Neuron (in vitro differentiated cells): ENCODE data around the gene CPNE4.

Experiments used
- H2AFZ ChIP-seq: one replicate; pipeline ENCODE4 v1.6.1; 2013; ENCODE audit warnings: low read depth, mild to moderate bottlenecking, inconsistent platforms, low read length, moderate library complexity
- H3K27me3 ChIP-seq: one replicate; pipeline ENCODE4 v1.6.1; 2013; ENCODE audit warnings: low read length; ENCODE audit not compliant: insufficient read depth
- H3K36me3 ChIP-seq: one replicate; pipeline ENCODE4 v1.6.1; 2013; ENCODE audit warnings: low read length; ENCODE audit not compliant: insufficient read depth
- H3K4me1 ChIP-seq: one replicate; pipeline ENCODE4 v1.6.1; 2013; ENCODE audit warnings: low read length; ENCODE audit not compliant: insufficient read depth
- H3K4me3 ChIP-seq: 2 replicates; pipeline ENCODE4 v1.5.1; 2013; ENCODE audit warnings: mild to moderate bottlenecking, low read length, moderate library complexity
- H3K9me3 ChIP-seq: one replicate; pipeline ENCODE4 v1.6.1; 2013; ENCODE audit warnings: low read length

The CPNE4 gene

DNA sequence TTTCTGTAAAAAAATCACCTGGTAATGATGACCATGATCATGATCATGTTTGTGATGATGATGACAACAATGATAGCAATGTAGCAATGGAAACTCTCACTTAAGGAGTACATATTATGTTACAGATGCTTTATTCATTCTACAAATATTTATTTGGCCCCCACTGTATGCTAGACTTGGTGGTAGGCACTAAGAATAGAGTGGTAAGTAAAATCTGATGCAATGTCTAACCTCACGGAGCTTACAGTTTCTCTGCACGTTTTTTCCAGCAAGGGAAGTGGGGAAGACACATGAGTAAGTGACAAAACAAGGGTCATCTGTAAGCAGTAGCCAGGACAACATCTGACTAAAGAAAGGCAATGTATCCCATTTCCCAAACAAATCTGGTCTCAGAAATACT, 332.7 kb downstream of the CPNE4 start:
- H3K36me3 ChIP-seq, result no peaks in the 10 kb centered on the region
- H3K4me3 ChIP-seq, result no peak overlapping the region
- H3K9me3 ChIP-seq, result no peaks in the 10 kb centered on the region
- no peak overlapping the region for H2AFZ ChIP-seq
- H3K4me1 ChIP-seq, result peaks cover 6% of the 10 kb centered on the region
- no peaks in the 10 kb centered on the region for H3K27me3 ChIP-seq

DNA sequence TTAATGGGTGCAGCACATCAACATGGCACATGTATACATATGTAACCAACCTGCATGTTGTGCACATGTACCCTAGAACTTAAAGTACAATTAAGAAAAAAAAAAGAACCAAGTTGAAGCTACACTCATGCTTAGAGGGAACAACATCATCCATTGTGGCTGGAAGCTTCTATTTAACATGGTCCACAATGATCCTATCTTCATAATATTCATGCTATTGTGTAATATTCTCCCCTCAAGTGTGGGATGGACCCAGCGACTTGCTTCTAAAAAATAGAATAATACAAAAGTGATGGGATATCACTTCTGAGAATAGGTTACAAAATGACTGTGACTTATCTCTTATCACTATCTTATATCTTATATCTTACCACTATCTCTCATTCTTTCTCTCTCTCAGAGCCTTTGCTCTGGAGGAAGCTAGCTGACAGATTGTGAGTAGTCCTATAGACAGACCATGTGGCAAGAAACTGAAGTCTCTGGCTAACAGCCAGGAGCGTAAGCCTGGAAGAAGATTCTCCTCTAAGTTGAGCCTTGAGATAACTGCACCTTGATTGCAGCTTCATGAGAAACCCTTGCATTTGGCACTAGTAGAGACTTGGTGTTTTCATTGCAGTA, 333.6 kb downstream of the CPNE4 start:
- Histone ChIP-seq H3K9me3 (no peaks in the 10 kb centered on the region), H2AFZ (no peak overlapping the region)

DNA sequence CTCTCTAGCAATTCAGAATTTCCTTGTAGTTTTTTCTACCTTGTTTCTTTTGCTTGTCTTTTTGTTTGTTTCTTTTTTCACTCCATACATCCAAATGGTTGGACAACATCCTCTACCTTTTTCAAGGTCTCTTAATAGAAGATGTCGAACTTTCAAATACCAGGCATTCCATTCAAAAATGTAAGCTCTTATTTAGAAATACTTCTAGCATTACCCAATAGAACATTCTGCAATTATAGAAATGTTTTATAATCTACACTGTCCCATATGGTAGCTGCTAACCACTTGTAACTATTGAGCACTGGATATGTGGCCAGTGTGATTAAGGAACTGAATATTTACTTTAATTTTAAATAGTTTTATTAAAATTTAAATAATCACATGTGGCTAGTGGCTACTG, 335.8 kb downstream of the CPNE4 start:
- Histone ChIP-seq H3K36me3 (no peaks in the 10 kb centered on the region), H3K4me3 (no peak overlapping the region), H3K9me3 (no peaks in the 10 kb centered on the region), H3K27me3 (no peaks in the 10 kb centered on the region), H2AFZ (no peak overlapping the region), H3K4me1 (no peaks in the 10 kb centered on the region)

More for the DNA sequence above, 333.6 kb downstream of the CPNE4 start:
- peaks cover 6% of the 10 kb centered on the region for H3K4me1 ChIP-seq
- H3K36me3 ChIP-seq, result no peaks in the 10 kb centered on the region
- H3K27me3 ChIP-seq, result no peaks in the 10 kb centered on the region
- no peak overlapping the region for H3K4me3 ChIP-seq

DNA sequence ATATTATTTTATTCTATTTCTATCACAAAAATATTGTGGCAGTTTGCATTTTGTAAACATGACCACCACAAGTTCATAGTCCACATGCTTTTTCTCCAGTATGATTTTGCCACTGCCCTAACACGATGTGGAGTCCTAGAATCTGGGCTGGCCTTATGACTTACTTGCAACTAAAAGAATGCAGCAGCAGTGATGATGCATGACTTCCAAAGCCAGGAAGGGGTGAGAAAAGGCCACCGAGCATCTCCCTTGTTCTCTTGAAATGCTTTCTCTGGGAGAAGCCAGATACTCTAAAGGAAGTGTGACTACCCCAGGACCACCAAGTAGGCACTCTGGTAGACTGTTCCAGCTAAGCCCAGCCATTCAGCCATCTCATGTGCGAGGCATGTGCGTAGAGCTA, 340.4 kb downstream of the CPNE4 start:
- no peaks in the 10 kb centered on the region for H3K36me3 ChIP-seq
- H3K4me3 ChIP-seq, result no peak overlapping the region
- no peak overlapping the region for H2AFZ ChIP-seq
- H3K4me1 ChIP-seq, result no peaks in the 10 kb centered on the region
- H3K9me3 ChIP-seq, result no peaks in the 10 kb centered on the region
- H3K27me3 ChIP-seq, result no peaks in the 10 kb centered on the region

DNA sequence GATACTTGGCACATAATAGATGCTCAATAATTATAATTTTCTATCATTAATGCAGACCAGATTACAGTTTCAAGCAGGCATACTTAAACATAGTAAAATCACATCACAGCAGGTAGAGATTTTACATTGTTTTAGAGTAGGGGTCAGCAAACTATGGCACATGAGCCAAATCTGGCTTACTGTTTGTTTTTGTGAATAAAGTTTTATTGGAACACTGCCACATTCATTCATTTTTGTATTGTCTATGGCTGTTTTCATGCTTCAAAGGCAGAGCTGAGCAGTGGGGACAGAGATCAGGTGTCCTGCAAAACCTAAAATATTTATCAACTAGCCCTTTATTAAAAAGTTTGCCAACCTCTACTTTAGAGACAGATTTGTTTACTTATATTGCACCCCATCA, 342.5 kb downstream of the CPNE4 start:
- no peaks in the 10 kb centered on the region for H3K36me3 ChIP-seq
- no peaks in the 10 kb centered on the region for H3K27me3 ChIP-seq
- no peaks in the 10 kb centered on the region for H3K9me3 ChIP-seq
- no peaks in the 10 kb centered on the region for H3K4me1 ChIP-seq
- H3K4me3 ChIP-seq, result no peak overlapping the region
- no peak overlapping the region for H2AFZ ChIP-seq

DNA sequence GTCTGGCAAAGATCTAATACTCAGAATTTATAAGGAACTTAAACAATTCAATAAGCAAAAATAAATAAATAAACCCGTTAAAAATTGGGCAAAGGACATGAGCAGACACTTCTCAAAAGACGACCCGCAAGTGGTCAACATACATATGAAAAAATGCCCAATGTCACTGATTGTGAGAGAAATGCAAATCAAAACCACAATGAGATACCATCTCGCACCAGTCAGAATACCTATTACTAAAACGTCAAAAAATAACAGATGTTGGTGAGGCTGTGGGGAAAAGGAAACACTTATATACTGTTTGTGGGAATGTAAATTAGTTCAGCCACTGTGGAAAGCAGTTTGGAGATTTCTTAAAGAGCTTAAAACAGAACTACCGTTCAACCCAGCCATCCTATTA, 344.0 kb downstream of the CPNE4 start:
- Histone ChIP-seq H3K4me3 (no peak overlapping the region), H3K36me3 (no peaks in the 10 kb centered on the region), H3K4me1 (no peaks in the 10 kb centered on the region), H2AFZ (no peak overlapping the region), H3K9me3 (no peaks in the 10 kb centered on the region), H3K27me3 (no peaks in the 10 kb centered on the region)

DNA sequence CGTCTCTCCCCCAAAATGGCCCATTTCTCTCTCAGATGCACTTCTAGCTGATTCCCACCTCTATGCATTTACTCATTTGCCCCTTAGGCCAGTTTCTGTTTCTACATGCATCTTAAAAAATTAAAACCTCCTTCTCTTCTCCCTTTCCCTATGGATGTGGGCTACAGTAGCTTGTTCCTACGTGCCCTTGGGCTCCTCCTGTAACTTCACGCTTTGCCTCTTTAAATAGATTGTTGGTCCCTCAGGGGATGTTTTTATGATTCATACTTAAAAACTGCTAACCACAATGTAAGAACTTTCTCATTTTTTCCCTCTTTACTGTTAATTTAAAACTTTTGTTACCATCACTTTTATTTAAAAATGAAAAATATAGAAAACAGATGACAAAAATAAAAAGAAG, 346.4 kb downstream of the CPNE4 start:
- no peaks in the 10 kb centered on the region for H3K9me3 ChIP-seq
- H3K4me3 ChIP-seq, result no peak overlapping the region
- H2AFZ ChIP-seq, result no peak overlapping the region
- H3K27me3 ChIP-seq, result no peaks in the 10 kb centered on the region
- no peaks in the 10 kb centered on the region for H3K4me1 ChIP-seq
- H3K36me3 ChIP-seq, result no peaks in the 10 kb centered on the region

DNA sequence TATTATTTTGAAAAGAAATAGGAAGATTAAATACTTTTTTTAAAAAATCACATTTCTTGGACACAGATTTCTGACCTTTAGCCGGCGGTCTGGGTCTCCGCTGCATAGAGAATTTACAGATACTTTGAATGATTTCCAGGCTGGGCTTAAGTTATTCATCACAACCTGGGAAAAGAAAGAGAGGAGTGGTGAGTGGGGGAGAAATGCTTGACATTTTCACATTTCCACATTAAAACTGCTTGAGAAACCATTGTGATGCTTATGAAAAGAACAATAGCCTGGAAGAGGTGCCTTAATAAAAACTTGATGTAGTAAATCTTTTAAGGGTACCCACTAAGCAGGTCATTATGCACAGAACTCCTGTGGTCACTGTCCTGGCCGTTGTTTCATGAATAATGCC, 365.2 kb downstream of the CPNE4 start:
- H3K36me3 ChIP-seq, result no peaks in the 10 kb centered on the region
- no peak overlapping the region for H2AFZ ChIP-seq
- H3K9me3 ChIP-seq, result no peaks in the 10 kb centered on the region
- no peaks in the 10 kb centered on the region for H3K27me3 ChIP-seq
- no peak overlapping the region for H3K4me3 ChIP-seq
- no peaks in the 10 kb centered on the region for H3K4me1 ChIP-seq

DNA sequence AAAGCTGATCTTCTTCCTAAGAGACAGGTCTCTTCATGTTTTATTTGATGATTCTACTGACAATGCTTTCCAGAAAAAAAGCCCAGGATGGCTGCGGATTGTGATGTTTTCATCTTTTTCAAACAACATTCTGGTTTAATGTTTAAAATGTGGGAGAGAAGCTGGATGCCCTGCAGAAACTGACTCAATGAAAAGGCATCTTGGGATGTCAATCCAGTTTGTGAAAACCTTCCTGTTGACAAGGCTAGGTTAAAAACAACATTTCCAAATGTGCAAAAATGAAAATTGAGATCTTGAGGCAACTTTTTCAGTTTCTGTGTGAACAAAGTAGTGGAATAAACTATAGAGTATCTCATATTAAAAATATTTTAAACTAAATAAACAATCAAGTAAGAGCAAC, 376.0 kb downstream of the CPNE4 start:
- no peak overlapping the region for H3K4me3 ChIP-seq
- H3K9me3 ChIP-seq, result no peaks in the 10 kb centered on the region
- no peaks in the 10 kb centered on the region for H3K36me3 ChIP-seq
- no peak overlapping the region for H2AFZ ChIP-seq
- H3K27me3 ChIP-seq, result no peaks in the 10 kb centered on the region
- no peaks in the 10 kb centered on the region for H3K4me1 ChIP-seq

DNA sequence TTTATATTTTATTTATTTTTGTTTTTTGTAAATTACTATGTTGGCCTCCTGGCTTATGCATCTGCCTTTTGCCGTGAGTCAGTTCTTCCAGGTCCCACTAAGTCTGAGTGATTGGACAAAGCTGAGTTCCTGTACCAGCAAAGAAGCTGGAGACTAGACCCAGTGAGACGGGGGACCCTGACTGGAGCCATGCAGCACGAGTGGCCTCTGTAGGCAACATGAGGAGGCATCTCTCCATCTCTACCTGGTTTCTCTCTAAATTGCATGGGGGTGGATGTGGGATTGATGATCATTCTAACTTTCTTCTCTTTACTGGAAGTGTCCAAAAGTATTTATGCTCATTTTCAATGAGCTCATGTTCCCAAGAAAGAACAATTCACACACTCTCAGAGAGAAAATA, 376.7 kb downstream of the CPNE4 start:
- Histone ChIP-seq H3K4me1 (no peaks in the 10 kb centered on the region), H3K9me3 (no peaks in the 10 kb centered on the region), H3K4me3 (no peak overlapping the region), H3K36me3 (no peaks in the 10 kb centered on the region), H3K27me3 (no peaks in the 10 kb centered on the region), H2AFZ (no peak overlapping the region)

DNA sequence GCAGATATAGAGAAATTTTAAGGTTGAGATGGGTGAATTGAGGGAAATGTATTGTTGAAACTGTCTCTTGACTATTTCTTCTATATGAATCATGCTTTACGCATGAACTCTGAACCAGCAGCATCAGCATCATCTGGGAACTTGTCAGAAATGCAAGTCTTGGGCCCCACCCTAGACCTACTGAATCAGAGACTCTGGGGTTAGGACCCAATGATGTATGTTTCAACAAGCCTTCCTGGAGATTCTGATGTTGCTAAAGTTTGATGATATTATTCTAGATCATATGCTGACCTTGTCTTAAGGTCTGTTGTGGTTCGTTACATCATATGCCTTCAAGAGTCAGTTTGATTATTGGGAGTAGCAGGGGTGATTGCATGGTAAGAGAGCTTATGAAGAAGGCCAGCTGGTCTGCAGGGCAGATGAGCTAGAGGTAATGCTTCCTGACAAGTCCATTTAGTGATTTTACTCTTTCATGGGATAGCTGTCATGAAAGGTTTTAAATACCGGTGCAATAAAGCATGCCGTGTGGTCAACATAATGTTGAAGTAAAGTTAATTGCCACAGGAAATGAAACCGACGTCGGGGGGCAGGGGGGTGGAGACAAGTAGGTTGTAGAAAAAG, 379.6 kb downstream of the CPNE4 start:
- H3K36me3 ChIP-seq, result no peaks in the 10 kb centered on the region
- H3K9me3 ChIP-seq, result no peaks in the 10 kb centered on the region
- no peaks in the 10 kb centered on the region for H3K27me3 ChIP-seq
- H2AFZ ChIP-seq, result no peak overlapping the region
- no peak overlapping the region for H3K4me3 ChIP-seq
- H3K4me1 ChIP-seq, result no peaks in the 10 kb centered on the region

DNA sequence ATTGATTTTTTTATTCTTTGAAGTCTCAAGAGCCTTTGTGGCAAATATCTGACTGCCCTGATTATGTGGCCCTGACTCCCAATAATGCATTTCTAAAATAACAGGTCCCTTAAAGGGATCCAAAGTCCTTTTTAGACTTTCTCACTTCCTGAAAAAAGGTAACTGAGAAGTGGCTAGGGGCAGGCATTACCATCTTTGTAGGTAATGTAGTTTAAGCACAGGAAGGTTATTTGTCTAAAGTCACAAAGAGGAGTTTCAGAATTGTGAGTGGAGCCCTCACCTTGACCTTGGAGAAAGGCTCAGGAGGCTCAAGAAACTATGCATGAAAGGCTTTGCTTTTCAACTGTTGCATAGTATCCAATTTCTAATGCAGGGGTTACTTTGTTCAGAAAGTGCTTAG, 389.2 kb downstream of the CPNE4 start:
- no peaks in the 10 kb centered on the region for H3K9me3 ChIP-seq
- H3K4me1 ChIP-seq, result peaks cover 6% of the 10 kb centered on the region
- no peak overlapping the region for H3K4me3 ChIP-seq
- no peaks in the 10 kb centered on the region for H3K36me3 ChIP-seq
- H3K27me3 ChIP-seq, result no peaks in the 10 kb centered on the region
- H2AFZ ChIP-seq, result no peak overlapping the region

DNA sequence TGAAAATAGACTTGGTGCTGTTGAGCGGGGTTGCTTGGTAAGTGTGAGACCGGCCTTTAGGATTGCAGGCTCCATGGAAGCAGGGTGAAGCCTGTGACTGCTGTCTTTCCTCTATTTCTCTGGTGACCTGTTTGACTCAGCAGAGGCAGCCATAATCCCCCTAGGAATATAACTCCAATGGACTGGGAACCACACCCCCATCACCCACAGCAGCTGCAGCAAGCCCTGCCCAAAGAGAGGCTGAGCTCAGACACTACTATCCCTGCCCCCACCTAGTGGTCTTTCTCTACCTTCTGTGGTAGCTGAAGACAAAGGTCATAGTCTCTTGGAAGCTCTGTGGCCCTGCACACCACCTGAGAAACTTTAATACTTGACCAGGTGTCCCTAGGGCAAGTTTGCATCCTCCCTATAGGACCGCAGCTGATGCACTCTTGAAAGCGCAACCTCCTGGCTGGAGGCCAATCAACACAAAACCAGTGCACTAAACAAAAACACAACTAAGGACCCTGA, 398.5 kb downstream of the CPNE4 start:
- H3K9me3 ChIP-seq, result no peaks in the 10 kb centered on the region

DNA sequence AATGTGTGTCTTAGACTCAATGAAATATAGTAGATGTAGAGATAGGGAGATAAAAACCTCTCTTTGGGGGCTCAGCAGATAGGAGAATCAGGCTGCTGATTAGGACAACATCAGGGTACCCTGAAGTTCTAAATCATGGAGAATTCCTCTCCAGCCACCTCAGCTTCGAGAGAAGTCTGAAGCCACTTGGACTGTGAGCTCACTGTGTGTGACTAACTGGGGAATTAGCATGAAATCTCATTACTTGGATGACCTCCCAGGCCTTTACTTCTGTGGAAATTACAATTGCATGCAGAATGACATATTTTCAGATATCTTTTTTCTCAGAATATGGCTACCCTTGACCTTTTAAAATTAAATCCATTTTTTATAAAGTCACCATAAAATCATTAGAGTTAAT, 404.0 kb downstream of the CPNE4 start:
- Histone ChIP-seq H3K27me3 (no peaks in the 10 kb centered on the region), H3K4me3 (no peak overlapping the region), H3K9me3 (no peaks in the 10 kb centered on the region), H2AFZ (no peak overlapping the region), H3K4me1 (no peaks in the 10 kb centered on the region), H3K36me3 (no peaks in the 10 kb centered on the region)

More for the DNA sequence above, 398.5 kb downstream of the CPNE4 start:
- Histone ChIP-seq H3K4me1 (no peaks in the 10 kb centered on the region), H3K36me3 (no peaks in the 10 kb centered on the region), H3K4me3 (no peak overlapping the region), H2AFZ (no peak overlapping the region), H3K27me3 (no peaks in the 10 kb centered on the region)
